PC-9 (cell line): ENCODE measurements around the gene PTPN14. TPM values are rescaled to one million over a fixed set of nuclear protein-coding genes. Genes with fewer than 3 reads are reported as not detected.

ENCODE experiments used
- BruUV-seq: library from RNA; stranded (reverse); fragments of 400-500 nt; replicated peaks from 2 replicates; lab custom pipeline; 2021; lab: Mats Ljungman, UMichigan
- CTCF ChIA-PET: fragments of 300-600 bp; sonication (Branson Sonifier 250); formaldehyde crosslinking; loops from one replicate; lab custom pipeline; 2022; ENCODE audit warnings: antibody characterized with exemption; lab: Charles Lee
- POLR2A ChIA-PET: fragments of 300-600 bp; sonication (Branson Sonifier 250); formaldehyde crosslinking; loops from one replicate; lab custom pipeline; 2022; ENCODE audit warnings: antibody characterized with exemption; ENCODE audit not compliant: unreplicated experiment; lab: Charles Lee
- DNase-seq, 2 experiments: peaks; one replicate each; pipeline versions ENCODE4 v3.0.0 to v3.0.0-alpha.2; 2015 to 2022; ENCODE audit warnings: mixed read lengths in 1 of 2
- H2AFZ ChIP-seq: fragments of 200-600 bp; sonication (generic); 2 replicates; pipeline ENCODE4 v1.8.1; 2017; ENCODE audit warnings: antibody characterized with exemption
- H3F3A ChIP-seq: fragments of 200-600 bp; sonication (generic); 2 replicates; pipeline ENCODE4 v1.8.1; 2017; ENCODE audit warnings: antibody characterized with exemption, mild to moderate bottlenecking, low read depth; ENCODE audit not compliant: insufficient read depth
- H3K27ac ChIP-seq: fragments of 200-600 bp; sonication (generic); 2 replicates; pipeline ENCODE4 v1.6.1; 2016; ENCODE audit warnings: mixed run types
- H3K27me3 ChIP-seq: fragments of 200-600 bp; sonication (generic); 2 replicates; pipeline ENCODE4 v1.6.1; 2016; ENCODE audit warnings: low read depth, mixed run types; ENCODE audit not compliant: insufficient read depth
- H3K36me3 ChIP-seq: fragments of 200-600 bp; sonication (generic); 2 replicates; pipeline ENCODE4 v1.6.1; 2016; ENCODE audit warnings: low read depth, mixed run types
- H3K4me1 ChIP-seq: fragments of 200-600 bp; sonication (generic); replicated peaks from 2 replicates; pipeline ENCODE4 v1.6.1; 2016; ENCODE audit warnings: mixed run types; ENCODE audit not compliant: insufficient read depth
- H3K4me2 ChIP-seq: fragments of 200-600 bp; sonication (generic); 2 replicates; pipeline ENCODE4 v1.6.1; 2017; ENCODE audit warnings: mixed run types
- H3K4me3 ChIP-seq: fragments of 200-600 bp; sonication (generic); 2 replicates; pipeline ENCODE4 v1.6.1; 2016; ENCODE audit warnings: mixed run types
- H3K79me2 ChIP-seq: fragments of 200-600 bp; sonication (generic); 2 replicates; pipeline ENCODE4 v1.6.1; 2017; ENCODE audit warnings: low read depth, mixed run types
- H3K9me2 ChIP-seq: fragments of 200-600 bp; sonication (generic); 2 replicates; pipeline ENCODE4 v1.8.1; 2017; ENCODE audit warnings: mild to moderate bottlenecking; ENCODE audit not compliant: insufficient read depth
- H3K9me3 ChIP-seq: fragments of 200-600 bp; sonication (generic); 2 replicates; pipeline ENCODE4 v1.8.1; 2016; ENCODE audit warnings: low read depth; ENCODE audit not compliant: insufficient read depth
- H4K20me1 ChIP-seq: fragments of 200-600 bp; sonication (generic); 2 replicates; pipeline ENCODE4 v1.8.1; 2017; ENCODE audit not compliant: insufficient read depth
- CTCF ChIP-seq: fragments of 200-600 bp; sonication (generic); conservative IDR thresholded peaks from 2 replicates; pipeline ENCODE4 v1.6.1; 2017; ENCODE audit warnings: mixed run types, antibody characterized with exemption, mild to moderate bottlenecking, moderate library complexity
- EZH2 ChIP-seq: fragments of 200-600 bp; sonication (generic); IDR thresholded peaks from 2 replicates; pipeline ENCODE4 v1.8.0; 2017; ENCODE audit warnings: antibody characterized with exemption, low read depth
- intact Hi-C: fragments of 100-400 bp; cut with micrococcal nuclease; formaldehyde crosslinking; loops from one replicate; pipeline ENCODE4 v1.10.0; 2022; ENCODE audit not compliant: unreplicated experiment
- total RNA-seq: library from RNA; stranded (reverse); gene quantifications from 2 replicates; pipeline ENCODE4 v1.2.3, GENCODE V29; 2021

Gene PTPN14
- total RNA-seq, 1 experiment from 2014 or later = 78.9 TPM

DNA sequence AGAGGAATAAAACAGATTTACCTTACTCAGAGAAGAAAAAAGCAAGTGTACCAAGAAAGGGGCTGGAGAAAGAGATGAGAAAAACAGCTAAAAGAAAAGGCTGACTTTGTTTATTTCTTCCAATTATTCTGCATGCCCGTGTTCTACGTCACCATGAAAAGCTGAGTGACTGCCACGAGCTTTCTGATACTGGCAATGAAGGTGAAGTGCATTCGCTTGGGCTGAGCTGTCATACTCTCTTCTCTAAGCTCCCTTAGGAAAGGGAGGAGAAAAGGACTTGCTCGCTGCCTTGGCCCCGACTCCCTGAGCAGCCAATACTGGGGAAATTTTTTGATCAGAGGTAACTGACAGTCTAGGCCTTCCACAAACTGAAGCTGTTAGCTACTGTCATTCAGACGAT, 165.1 kb downstream of the PTPN14 start:
- no peak for DNase-seq
- Histone ChIP-seq H4K20me1 (no peaks in the 10 kb centered on the region), H3K79me2 (no peaks in the 10 kb centered on the region), H3K9me2 (no peaks in the 10 kb centered on the region), H3K4me3 (no peak overlapping the region), H3F3A (peaks cover 4% of the 10 kb centered on the region; the same call in 1 of the 2 replicates), H3K27ac (no peak overlapping the region), H3K9me3 (no peaks in the 10 kb centered on the region; the same call in 1 of the 2 replicates), H2AFZ (no peak overlapping the region), H3K27me3 (no peaks in the 10 kb centered on the region), H3K36me3 (peaks cover 5% of the 10 kb centered on the region; the same call in 1 of the 2 replicates), H3K4me2 (no peak overlapping the region), H3K4me1 (peaks cover 7% of the 10 kb centered on the region)
- BruUV-seq = no TSS peak
- intact Hi-C loops = no loop called here
- ChIA-PET CTCF (no interaction called here), POLR2A (no interaction called here)
- TF ChIP-seq CTCF (no peak), EZH2 (no peak)

DNA sequence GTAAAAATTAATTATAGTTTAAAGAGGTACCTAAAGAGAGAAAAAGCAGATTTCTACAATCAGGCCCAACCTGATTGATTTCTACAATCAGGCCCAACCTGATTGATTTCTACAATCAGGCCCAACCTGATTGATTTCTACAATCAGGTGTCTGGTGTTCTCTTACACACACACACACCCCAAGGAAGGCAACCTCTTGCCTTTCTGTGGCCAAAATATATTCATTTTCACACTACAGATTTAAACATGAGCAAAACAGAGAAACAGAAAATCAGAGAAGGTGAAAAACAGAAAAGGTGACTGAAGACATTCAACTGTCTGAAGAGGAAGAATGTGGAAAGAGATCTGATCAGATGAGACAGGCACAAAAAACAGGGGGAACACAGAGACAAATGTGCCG, 166.0 kb downstream of the PTPN14 start:
- Histone ChIP-seq H2AFZ (no peak overlapping the region), H3K9me3 (no peaks in the 10 kb centered on the region; the same call in 1 of the 2 replicates), H3K4me1 (peaks cover 16% of the 10 kb centered on the region), H3F3A (peaks cover 12% of the 10 kb centered on the region; the same call in 1 of the 2 replicates), H3K4me2 (no peak overlapping the region), H4K20me1 (no peaks in the 10 kb centered on the region), H3K4me3 (no peak overlapping the region), H3K79me2 (no peaks in the 10 kb centered on the region), H3K9me2 (no peaks in the 10 kb centered on the region), H3K27me3 (no peaks in the 10 kb centered on the region), H3K36me3 (peaks cover 5% of the 10 kb centered on the region; the same call in 1 of the 2 replicates), H3K27ac (no peak overlapping the region)
- no TSS peak for BruUV-seq
- intact Hi-C loops = no loop called here
- TF ChIP-seq EZH2 (no peak), CTCF (no peak)
- POLR2A ChIA-PET = interaction anchor here (0.6 kb wide), 1 partner anchor 180 kb away, joined by 5 read pairs; no protein-coding TSS in a partner anchor
- CTCF ChIA-PET = no interaction called here
- no peak for DNase-seq

GRCh38 chr1:214384373-214385079, 166.9 kb downstream of the PTPN14 start:
- H3K4me3 ChIP-seq = no peak overlapping the region
- no peaks in the 10 kb centered on the region; the same call in 1 of the 2 replicates for H3K9me3 ChIP-seq
- no peaks in the 10 kb centered on the region for H3K9me2 ChIP-seq
- TF ChIP-seq CTCF (no peak), EZH2 (no peak)
- no peaks in the 10 kb centered on the region for H3K27me3 ChIP-seq
- BruUV-seq = no TSS peak
- no peaks in the 10 kb centered on the region for H4K20me1 ChIP-seq
- H3K79me2 ChIP-seq = no peaks in the 10 kb centered on the region
- H3F3A ChIP-seq = peaks cover 12% of the 10 kb centered on the region; the same call in 1 of the 2 replicates
- H3K36me3 ChIP-seq = peaks cover 5% of the 10 kb centered on the region; the same call in 1 of the 2 replicates
- DNase-seq = no peak
- peaks cover 24% of the 10 kb centered on the region for H3K4me1 ChIP-seq
- H3K4me2 ChIP-seq = no peak overlapping the region
- ChIA-PET CTCF (no interaction called here), POLR2A (interaction anchor here (0.6 kb wide), 1 partner anchor 181 kb away, joined by 5 read pairs; no protein-coding TSS in a partner anchor)
- intact Hi-C loops = no loop called here
- H2AFZ ChIP-seq = no peak overlapping the region
- H3K27ac ChIP-seq = no peak overlapping the region
